ENCODE measurements around the gene EPS8.
"Not testable (repeated sequence)": the region's sequence is repeated elsewhere in the genome, so short reads cannot be mapped to it uniquely, and the experiment has no call there.

The EPS8 gene

DNA sequence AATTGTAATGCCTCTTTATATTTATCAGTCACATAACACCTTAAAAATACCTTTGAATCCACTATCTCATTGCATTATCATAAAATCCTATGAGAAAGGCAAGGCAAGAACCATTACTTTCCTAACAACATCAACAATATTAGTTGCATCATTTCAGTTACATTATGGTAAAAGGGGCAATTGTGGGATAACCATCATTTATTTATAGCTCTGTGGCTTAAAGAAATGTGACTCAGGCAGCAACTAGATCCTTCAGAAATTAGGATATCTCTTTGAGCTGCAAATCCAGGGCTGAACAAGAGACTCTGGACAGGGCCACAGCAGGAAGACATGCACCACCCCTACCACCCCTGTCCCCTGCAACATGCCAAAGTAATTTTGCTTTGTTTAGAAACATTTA, 36.4 kb downstream of the EPS8 start:
- DNase-seq, result no peak

- DNase-seq, result no peak
Measured at GRCh38 chr12:15751741-15752140, 37.4 kb downstream of the EPS8 start.

DNA sequence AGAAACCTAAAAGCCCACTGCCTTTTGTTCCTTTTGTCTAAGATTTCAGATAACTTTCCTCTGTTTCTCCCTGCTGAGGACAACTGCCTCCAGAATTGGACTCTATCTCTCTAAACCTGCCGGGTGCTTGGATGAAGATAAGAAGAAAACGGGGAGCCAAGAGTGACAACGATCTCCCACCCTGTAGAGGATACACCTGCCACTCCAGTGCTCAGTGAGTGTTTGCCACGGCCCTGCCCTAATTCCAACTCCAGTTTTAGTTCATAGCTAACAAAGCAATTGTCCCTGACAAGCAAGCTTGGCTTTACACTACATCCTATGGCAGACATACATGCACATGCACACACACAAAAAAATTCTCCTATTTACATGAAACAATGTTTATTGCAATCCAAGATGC, 39.3 kb downstream of the EPS8 start:
- no peak for DNase-seq

- not testable (repeated sequence) for DNase-seq
Measured at GRCh38 chr12:15741870-15742269, 47.3 kb downstream of the EPS8 start.

DNA sequence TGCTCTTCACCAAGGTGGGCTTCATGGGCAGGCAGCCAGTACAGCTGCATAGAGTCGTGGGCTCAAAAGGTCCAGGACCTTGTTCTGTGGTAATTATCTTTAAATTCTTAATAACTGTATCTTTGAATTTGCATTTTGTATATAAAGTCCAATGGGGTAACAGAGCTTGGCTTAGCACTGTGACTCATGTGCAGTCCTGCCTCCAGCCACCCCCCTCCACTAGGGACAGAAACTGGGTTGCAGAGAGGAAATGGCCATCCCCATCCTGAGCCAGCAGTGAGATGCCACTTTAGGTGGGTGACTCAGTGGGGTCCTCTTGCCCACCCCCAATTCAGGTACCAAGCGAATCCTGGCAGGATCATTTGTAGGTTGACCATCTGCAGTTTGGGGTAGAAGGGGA, 48.1 kb downstream of the EPS8 start:
- no peak for DNase-seq

DNA sequence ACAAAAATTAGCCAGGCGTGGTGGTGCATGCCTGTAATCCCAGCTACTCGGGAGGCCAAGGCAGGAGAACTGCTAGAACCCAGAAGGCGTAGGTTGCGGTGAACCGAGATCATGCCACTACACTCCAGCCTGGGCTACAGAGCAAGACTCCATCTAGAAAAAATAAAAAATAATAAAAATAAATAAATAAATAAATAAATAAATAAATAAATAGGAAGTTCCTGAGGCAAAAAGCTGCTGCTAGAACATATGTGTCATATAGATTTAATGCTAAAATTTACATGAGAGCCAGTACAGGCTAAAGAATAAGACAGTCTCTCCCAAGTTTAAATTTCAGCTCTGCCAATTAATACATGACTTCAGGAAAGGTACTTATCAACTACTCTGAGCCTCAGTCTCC, 48.8 kb downstream of the EPS8 start:
- DNase-seq, result not testable (repeated sequence)

- DNase-seq, result no peak
Measured at GRCh38 chr12:15738438-15739015, 50.7 kb downstream of the EPS8 start.

DNA sequence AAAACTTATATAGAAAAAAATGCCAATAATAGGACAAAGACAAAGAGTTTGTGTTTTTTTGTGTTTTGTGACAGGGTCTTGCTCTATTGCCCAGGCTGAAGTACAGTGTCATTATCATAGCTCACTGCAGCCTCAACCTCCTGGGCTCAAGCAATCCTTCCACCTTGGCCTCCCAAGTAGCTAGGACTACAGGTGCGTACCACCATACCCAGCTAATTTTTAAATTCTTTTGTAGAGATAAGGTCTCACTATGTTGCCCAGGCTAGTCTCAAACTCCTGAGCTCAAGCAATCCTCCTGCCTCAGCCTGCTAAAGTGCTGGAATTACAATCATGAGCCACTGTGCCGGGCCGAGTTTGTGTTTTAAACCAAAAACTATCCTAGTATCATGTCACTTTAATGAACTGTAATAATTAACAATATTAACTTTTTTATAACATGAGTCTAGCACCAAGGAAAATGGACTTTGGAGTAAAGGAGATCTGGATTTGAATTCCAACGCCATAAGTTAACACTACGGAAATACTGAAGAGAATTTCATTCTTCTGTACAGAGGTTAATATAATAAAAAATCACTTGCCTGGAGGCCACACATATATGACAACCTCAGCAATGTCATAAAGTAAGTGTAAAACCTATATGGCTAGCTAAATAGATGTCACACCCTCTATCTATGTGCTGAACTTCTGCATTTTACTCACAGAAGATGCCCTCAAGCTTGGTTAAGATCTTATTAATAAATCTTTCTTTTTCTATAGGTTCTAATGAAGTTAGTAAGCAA, 53.2 kb downstream of the EPS8 start:
- DNase-seq, result no peak

- DNase-seq, result no peak
Measured at GRCh38 chr12:15733136-15733535, 56.1 kb downstream of the EPS8 start.

DNA sequence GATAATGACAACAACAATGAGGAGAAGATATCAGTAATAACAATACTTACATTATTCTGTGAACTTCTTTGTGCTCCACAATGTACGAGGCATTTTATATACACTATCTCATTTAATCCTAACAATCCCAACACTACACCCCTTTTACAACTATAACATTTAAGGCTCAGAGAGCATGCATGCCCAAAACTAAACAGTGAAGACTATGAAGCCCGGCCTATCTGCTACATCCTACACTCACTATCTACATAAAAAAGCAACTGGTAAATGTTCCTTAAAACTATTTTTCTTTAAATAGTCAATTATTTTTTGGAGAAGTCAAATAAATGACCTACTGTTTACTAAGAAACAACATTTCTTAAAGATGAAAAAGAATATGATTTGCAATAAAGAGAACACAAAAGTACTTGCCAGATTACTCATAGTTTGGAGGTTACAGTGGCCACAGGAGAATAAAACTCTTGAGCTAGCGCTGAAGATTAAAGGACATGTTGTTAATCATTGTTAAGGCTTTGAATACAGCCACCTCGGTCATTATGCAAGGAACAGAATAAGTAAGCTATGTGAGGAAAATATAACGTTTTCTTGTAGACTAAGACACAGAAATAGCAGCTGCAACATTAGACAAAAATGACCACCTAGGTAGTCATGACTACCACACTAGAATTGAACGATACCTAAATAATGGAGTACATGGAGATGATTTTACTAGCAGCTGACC, 56.7 kb downstream of the EPS8 start:
- DNase-seq, result no peak

- no peak for DNase-seq
Measured at GRCh38 chr12:15731940-15732339, 57.2 kb downstream of the EPS8 start.

DNA sequence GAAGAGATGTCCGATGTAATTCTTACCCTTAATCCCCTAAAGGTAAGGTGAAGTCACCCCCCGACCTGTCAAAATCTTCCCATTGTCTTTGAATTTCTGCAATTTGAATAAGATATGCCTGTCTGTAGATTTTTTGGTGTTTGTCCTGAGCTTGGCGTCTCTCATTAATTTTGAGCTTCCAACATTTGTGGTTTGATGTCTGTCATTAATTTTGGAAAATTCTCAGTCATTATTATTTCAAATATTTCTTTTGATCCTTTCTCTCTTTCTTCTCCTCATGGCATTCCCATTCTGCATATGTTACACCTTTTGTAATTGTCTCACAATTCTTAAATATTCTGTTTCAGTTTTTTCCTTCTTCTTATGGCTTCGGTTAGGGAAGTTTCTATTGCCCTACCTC, 60.1 kb downstream of the EPS8 start:
- DNase-seq, result no peak

GRCh38 chr12:15728118-15728598, 61.0 kb downstream of the EPS8 start:
- no peak for DNase-seq

DNA sequence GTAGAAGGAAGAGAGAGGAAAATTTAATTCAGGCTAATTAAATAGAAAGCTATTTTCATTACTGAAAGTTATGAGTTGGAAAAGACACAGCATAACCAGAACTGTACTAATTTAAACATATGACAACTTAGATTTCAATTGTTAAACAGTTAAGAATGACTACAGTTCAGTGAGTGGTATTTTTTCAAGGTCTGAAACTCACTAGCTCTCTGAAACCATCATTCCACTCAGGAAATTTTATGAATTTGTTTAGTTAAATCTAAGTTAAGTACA, 62.4 kb downstream of the EPS8 start:
- no peak for DNase-seq

- no peak for DNase-seq
Measured at GRCh38 chr12:15726027-15726877, 62.9 kb downstream of the EPS8 start.

- no peak for DNase-seq
Measured at GRCh38 chr12:15722951-15723350, 66.2 kb downstream of the EPS8 start.

DNA sequence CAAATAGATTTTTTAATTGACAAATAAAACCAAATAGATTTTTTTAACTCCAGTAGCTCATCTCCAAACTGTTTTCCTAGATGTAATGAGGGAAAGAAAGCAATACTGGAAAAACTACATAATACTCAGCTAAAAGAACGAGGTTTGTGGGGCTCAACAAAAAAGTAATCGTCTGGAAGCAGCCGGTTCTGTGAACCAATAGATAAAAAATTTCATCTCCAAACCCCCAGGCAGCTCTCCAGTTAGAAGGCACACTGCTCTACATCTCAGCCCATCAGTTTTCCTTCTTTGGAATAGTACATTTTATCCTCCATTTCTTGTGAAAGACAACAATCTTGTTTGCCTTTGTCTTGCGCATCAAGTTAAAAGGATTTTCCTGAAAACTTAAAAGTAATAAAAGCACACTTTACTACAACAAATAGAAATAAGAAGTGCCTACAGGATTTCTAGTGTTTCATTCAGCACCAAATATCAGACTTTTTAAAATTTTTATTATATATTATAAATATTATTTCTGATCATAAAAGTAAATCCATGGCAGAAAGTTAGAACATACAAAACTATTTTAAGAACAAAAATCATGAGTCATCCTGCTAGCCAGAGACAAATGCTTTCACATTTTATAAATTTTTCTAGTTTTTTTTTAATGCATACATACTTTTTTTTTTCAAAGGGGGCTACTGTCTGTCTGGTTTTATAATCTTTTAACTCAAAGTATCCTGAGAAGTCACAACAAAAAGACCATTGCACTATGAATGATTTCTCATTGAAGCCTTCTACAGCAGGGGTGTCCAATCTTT, 67.7 kb downstream of the EPS8 start:
- DNase-seq, result no peak

- no peak for DNase-seq
Measured at GRCh38 chr12:15720295-15720694, 68.9 kb downstream of the EPS8 start.

DNA sequence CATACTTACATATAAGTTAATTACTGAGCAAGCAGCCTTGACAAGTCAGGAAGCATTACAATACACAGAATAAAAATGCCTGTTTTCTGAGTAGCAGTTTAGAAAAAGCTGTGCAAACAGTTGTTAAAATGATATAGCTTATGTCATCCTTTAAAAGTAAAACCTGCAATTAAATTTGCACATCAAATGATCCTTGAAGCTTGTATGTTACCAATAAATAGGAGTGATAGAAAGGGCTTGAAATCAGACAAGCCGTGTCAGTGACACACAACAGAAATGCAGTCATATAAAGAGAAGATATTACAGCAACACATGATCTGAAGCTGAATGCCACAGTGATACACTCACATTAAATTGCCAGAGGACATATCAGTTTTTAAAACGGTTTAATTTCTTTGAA, 70.0 kb downstream of the EPS8 start:
- DNase-seq, result no peak

GRCh38 chr12:15717940-15718567, 71.1 kb downstream of the EPS8 start:
- no peak for DNase-seq

- DNase-seq, result no peak
Measured at GRCh38 chr12:15716581-15716980, 72.6 kb downstream of the EPS8 start.

DNA sequence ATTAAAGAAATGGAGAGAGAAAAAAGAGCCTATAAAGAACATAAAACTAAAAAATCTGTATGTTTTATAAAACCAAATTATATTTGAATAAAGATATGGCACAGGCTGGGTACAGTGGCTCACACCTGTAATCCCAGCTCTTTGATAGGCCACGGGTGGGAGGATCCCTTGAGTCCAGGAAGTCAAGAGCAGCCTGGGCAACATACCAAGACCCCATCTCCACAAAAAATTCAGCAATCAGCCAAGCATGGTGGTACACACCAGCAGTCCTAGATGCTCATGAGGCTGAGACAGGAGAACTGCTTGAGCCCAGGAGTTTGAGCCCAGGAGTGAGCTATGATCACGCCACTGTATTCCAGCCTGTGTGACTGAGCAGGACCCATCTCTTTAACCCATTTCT, 74.9 kb downstream of the EPS8 start:
- no peak for DNase-seq

Measured in activated CD8-positive, alpha-beta memory T cell treated with anti-CD3 and anti-CD28 coated beads, Interleukin-2, amount 50 U/mL, for 4 hours (primary cell).